SKM-1 treated with dmso at 0.1 percent for 144 hours (cell line): ENCODE data around the gene TMPRSS9.

Experiments used
- DNase-seq: peaks from one replicate; lab custom pipeline; 2025; ENCODE audit not compliant: unreplicated experiment; lab: John Stamatoyannopoulos, UW

Gene TMPRSS9

DNA sequence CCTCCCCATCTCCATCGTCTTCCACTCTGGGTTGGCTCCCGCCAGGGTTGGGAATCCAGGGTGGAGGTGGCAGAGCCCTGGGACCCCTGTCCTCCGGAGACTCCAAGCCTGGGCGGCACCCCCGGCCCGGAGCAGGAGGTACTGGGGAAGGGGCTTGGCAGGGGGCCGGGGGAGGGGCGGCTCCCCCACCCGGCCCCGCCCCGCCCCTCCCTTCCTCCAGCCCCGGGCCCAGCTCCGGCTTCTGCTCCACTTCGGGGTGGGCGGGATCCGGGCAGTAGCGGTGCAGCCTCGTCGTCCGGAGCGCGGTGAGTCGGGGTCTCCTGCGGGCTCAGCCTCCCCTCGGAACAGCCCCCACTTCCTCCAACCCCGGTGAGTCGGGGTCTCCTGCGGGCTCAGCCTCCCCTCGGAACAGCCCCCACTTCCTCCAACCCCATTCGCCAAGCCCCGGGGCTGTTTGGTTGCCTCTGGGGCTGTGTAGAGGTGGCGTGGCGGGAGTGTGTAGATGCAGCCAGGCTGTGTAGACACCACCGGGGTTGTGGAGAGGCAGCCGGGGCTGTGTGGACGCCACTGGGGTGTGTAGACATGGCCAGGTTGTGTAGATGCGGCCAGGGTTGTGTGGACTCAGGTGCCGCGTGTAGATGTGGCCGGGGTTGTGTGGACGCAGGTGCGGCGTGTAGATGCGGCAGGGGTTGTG is at the start of gene TMPRSS9:
Gene TMPRSS9 (plus strand): TSS at position 274 of the 694 bp plus-strand sequence. CDS start 29,521 bp downstream, outside the sequence.
- DNase-seq: no peak

GRCh38 chr19:2311093-2311492 is 49.0 kb upstream of the TMPRSS9 start:
- no peak for DNase-seq

DNA sequence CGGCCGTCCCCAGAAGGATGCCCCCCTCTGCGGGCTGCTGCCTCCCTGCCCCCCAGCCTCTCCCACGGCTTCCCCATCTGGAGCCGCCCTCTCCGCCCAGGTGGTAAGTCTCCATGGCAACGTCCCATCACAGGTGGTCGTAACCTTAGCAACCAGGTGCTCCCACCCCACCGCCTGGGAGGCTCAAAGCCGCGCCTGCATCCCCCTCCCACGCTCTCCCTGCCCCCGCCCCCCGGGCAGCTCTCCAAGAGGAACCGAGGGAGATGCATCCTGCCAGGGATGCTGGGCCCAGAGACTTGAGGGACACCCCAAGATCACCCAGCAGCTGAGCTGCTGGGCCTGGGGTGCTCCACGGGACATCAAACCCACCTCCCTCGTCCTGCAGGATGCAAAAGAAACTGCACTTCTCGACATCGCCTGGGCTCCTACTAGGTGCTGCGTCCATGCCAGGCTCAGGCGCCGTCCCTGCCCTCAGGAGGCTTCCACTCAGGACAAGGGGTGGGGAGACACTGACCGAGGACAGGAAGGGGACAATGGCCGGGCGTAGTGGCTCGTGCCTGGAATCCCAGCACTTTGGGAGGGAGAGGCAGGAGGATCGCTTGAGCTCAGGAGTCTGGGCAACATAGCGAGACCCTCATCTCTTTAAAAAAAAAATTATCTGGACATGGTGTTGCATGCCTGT is 47.1 kb upstream of the TMPRSS9 start:
- no peak for DNase-seq

DNA sequence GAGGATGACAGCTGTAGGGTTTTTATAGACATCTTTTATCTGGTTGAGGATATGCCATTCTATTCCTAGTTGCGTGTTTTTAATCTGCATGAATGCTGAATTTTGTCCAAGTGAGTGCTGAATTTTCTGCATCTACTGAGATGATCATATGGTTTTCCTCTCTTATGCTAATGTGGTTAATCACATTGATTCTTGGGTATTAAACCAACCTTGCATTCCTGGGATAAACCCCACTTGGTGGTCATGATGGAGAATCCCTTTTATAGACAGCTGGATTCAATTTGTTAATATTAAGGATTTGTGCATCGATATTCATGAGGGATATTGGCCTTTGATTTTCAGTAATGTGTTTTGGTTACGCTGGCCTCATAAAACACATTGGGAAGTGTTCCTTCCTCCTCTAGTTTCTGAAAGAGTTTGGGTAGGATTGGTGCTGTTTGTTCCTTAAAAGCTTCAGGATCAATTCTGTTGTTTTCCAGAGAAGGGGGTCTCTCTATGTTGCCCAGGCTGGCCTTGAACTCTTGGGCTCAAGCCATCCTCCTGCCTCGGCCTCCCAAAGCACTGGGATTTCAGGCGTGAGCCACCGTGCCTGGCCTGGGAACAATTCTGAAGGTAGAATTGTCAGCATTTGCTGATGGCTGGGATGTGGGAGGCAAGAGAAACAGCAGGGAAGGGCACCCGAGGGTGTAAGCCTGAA is 44.8 kb upstream of the TMPRSS9 start:
- DNase-seq: no peak

GRCh38 chr19:2315818-2316353 is 44.2 kb upstream of the TMPRSS9 start:
- DNase-seq: peak; percentile 27

DNA sequence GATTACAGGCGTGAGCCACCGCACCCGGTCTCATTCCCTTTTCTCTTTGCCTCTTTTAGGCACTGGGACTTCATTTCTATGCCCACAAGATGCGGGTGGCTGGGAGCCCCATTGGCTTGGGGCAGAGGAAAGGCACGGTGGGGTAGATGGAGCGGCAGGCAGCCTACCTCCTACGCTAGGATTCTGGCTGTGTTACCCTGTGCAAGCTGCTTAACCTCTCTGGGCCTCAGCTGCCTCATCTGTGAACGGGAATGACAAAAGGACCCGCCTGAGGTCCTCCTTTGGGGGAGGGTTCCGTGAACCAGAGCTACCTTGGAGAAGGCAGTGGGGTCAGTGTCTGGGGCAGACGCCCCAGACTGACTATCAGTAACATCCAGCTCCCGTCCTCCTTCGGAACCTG is 42.8 kb upstream of the TMPRSS9 start:
- no peak for DNase-seq

DNA sequence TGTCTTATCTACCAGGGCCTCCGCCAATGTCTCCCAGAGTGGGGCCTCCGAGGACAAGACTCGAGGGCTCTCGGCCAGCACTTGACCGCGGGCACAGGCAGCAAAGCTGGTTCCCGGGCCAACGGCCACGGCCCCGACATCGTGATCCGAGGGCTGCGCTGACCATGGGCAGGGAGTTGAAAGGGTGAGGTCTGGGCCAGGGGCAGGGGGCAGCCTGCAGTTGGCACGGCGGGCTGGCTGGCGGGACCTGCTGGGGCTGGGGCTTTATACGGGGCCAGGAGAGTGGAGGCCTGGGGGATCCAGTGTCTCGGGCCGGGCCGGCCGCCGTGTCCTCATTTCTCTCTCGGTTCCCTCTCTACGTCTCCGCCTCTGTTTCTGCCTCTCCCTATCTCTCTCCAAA is 42.3 kb upstream of the TMPRSS9 start:
- DNase-seq: no peak

GRCh38 chr19:2318923-2319322 is 41.1 kb upstream of the TMPRSS9 start:
- DNase-seq: no peak

DNA sequence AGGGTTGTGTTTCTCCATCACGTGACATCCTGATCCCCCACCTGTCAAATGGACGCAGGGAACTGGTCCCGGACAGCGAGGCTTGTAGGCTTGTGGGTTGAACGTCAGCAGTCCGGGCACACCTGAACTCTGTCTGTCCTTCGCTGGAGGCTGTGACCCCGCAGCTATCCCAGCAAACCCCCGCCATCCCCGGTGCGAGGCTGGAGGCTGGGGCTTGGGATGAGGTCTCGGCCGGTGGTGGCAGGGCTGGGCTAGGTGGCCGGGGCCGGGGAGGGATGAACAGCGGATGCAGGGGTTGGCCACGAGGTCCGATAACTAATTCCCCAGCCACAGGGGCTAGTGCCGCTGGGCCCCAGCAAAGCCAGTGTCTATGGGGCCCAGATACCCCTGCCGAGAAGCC is 40.5 kb upstream of the TMPRSS9 start:
- no peak for DNase-seq

GRCh38 chr19:2320049-2320448 is 40.0 kb upstream of the TMPRSS9 start:
- no peak for DNase-seq

DNA sequence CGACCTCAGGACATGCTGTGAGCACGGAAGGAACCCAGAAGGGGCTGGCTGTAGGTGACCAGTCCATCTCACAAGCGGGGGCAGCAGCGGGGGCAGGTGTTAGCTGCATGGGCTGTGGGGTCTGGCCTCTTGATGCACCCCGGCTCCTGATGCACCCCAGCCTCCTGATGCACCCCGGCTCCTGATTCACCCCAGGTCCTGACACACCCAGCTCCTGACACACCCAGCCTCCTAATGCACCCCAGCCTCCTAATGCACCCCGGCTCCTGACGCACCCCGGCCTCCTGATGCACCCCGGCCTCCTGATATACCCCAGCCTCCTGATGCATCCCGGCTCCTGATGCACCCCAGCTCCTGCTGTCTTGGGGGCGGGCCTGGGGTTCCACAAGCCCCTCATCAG is 39.1 kb upstream of the TMPRSS9 start:
- no peak for DNase-seq

GRCh38 chr19:2321565-2322283 is 38.3 kb upstream of the TMPRSS9 start:
- no peak for DNase-seq

DNA sequence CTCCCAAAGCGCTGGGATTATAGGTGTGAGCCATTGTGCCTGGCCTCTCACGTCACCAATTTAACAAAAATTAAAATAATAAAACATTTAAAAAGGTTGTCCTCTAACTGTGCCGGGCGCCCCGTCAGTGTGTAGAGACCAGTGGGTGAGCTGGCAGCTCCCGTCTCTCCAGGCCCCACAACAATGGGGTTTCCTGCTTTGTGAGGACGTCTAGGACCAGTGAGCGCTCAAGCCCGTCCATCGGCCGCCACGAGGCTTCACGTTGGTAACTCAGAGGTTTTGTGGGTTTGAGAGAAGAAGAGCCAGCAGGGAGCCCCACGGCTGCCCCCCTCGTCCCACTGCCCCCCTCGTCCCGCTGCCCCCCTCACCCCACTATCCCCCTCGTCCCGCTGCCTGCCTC is 36.4 kb upstream of the TMPRSS9 start:
- DNase-seq: no peak

- no peak for DNase-seq
Measured at GRCh38 chr19:2324220-2324948, 35.7 kb upstream of the TMPRSS9 start.

- DNase-seq: no peak
Measured at GRCh38 chr19:2325281-2326046, 34.6 kb upstream of the TMPRSS9 start.

- DNase-seq: no peak
Measured at GRCh38 chr19:2326699-2327360, 33.2 kb upstream of the TMPRSS9 start.

DNA sequence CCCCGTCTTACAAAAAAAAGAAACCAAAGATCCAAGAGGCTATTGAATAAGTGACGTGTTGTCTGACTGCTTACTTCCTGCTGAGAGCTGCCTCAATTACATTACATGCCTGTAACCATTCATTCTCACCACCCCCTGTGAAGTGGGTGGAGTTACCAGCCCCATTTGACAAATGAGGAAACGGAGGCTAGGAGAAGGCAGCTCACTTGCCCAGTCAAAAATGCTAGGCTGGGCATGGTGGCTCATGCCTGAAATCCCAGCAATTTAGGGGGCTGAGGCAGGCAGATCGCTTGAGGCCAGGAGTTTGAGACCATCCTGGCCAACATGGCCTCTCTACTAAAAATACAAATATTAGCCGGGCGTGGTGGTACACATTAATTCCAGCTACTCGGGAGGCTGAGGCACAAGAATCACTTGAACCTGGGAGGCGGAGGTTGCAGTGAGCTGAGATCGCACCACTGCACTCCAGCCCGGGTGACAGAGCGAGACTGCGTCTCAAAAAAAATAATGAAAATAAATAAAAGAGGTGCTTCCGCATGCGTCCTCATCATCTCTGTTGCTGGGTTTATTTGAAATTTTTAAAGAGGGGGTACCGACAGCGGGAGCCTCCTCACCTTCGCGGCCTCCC is 32.2 kb upstream of the TMPRSS9 start:
- peak; percentile 80 for DNase-seq

GRCh38 chr19:2328401-2329148 is 31.5 kb upstream of the TMPRSS9 start, which contains the start of the genes LSM7 and SPPL2B:
LSM7 (minus strand) TSS chr19:2328586; CDS start chr19:2328566, 20 bp downstream.
SPPL2B (plus strand) TSS chr19:2328684; CDS start chr19:2328710, 26 bp downstream.
- peak; percentile 80 for DNase-seq
